ENCODE data around the gene NCKIPSD. TPM values are rescaled to one million over a fixed set of nuclear protein-coding genes. Genes with fewer than 3 reads are reported as not detected.

Gene NCKIPSD
- total RNA-seq, 1 experiment from 2014 or later, result 33.8 TPM

- DNase-seq (ENCODE audit: low spot score), result no peak
These were observed 6.9 kb downstream of the NCKIPSD start for GRCh38 chr3:48678566-48679380.

- no peak for DNase-seq (ENCODE audit: low spot score)
These were observed 7.7 kb downstream of the NCKIPSD start for GRCh38 chr3:48678056-48678455.

GRCh38 chr3:48674505-48674904 lies 11.2 kb downstream of the NCKIPSD start:
- DNase-seq (ENCODE audit: low spot score), result no peak

- DNase-seq (ENCODE audit: low spot score), result no peak
These were observed 13.2 kb downstream of the NCKIPSD start for GRCh38 chr3:48672522-48672921.

GRCh38 chr3:48664929-48665328 lies 20.8 kb downstream of the NCKIPSD start:
- no peak for DNase-seq (ENCODE audit: low spot score)

GRCh38 chr3:48664313-48664644 lies 21.4 kb downstream of the NCKIPSD start:
- no peak for DNase-seq (ENCODE audit: low spot score)

- peak; percentile 97 for DNase-seq (ENCODE audit: low spot score)
These were observed 22.0 kb downstream of the NCKIPSD start for GRCh38 chr3:48663489-48664312.

- peak; percentile 67 for DNase-seq (ENCODE audit: low spot score)
These were observed 22.8 kb downstream of the NCKIPSD start, which contains the start of gene CELSR3 for GRCh38 chr3:48662753-48663488. Gene CELSR3 (minus strand): TSS chr3:48662886. CDS start chr3:48662634, 252 bp downstream.

GRCh38 chr3:48662145-48662752 lies 23.5 kb downstream of the NCKIPSD start:
- DNase-seq (ENCODE audit: low spot score), result no peak

- no peak for DNase-seq (ENCODE audit: low spot score)
These were observed 24.1 kb downstream of the NCKIPSD start for GRCh38 chr3:48661501-48662144.

- no peak for DNase-seq (ENCODE audit: low spot score)
These were observed 24.8 kb downstream of the NCKIPSD start for GRCh38 chr3:48660800-48661400.

GRCh38 chr3:48656841-48657281 lies 28.9 kb downstream of the NCKIPSD start:
- no peak for DNase-seq (ENCODE audit: low spot score)

- no peak for DNase-seq (ENCODE audit: low spot score)
These were observed 29.5 kb downstream of the NCKIPSD start for GRCh38 chr3:48656061-48656840.

- DNase-seq (ENCODE audit: low spot score), result no peak
These were observed 30.1 kb downstream of the NCKIPSD start for GRCh38 chr3:48655606-48656005.

- DNase-seq (ENCODE audit: low spot score), result no peak
These were observed 30.7 kb downstream of the NCKIPSD start for GRCh38 chr3:48655063-48655462.

GRCh38 chr3:48652923-48653715 lies 32.6 kb downstream of the NCKIPSD start:
- DNase-seq (ENCODE audit: low spot score), result no peak

GRCh38 chr3:48651771-48652170 lies 33.9 kb downstream of the NCKIPSD start:
- no peak for DNase-seq (ENCODE audit: low spot score)

GRCh38 chr3:48650723-48651122 lies 35.0 kb downstream of the NCKIPSD start:
- DNase-seq (ENCODE audit: low spot score), result peak; percentile 13
